SK-N-SH treated with all-trans-retinoic acid at 6 μM for 48 hours (cell line): ENCODE data around the gene NUDT21.
A peak's percentile ranks its signal among the peaks of the same experiment; 100 is the strongest.

Experiments used
- ATAC-seq: fragments of 200-7000 bp; cut with Tn5 transposase; 3 replicates; pipeline ENCODE4 v1.9.1; 2020; ENCODE audit warnings: mild to moderate bottlenecking, moderate library complexity
- ARNTL ChIP-seq: fragments of 450-650 bp; formaldehyde crosslinking; IDR thresholded peaks from 2 replicates; pipeline ENCODE4 v1.5.0; 2020; ENCODE audit warnings: low read depth, mild to moderate bottlenecking, moderate library complexity, borderline replicate concordance
- BACH2 ChIP-seq: fragments of 250-450 bp; sonication (Bioruptor Pico); IDR thresholded peaks from 2 replicates; pipeline ENCODE4 v1.9.0; 2021; ENCODE audit warnings: mild to moderate bottlenecking, borderline replicate concordance
- CSDC2 ChIP-seq: fragments of 250-450 bp; sonication (Bioruptor Pico); IDR thresholded peaks from 2 replicates; pipeline ENCODE4 v1.5.0; 2020; ENCODE audit warnings: mild to moderate bottlenecking, moderate library complexity
- ESRRG ChIP-seq: fragments of 250-450 bp; sonication (Bioruptor Pico); IDR thresholded peaks from 2 replicates; pipeline ENCODE4 v1.6.1; 2021; ENCODE audit warnings: mild to moderate bottlenecking
- GLIS3 ChIP-seq: fragments of 250-450 bp; sonication (Bioruptor Pico); IDR thresholded peaks from 2 replicates; pipeline ENCODE4 v1.5.0; 2020; ENCODE audit warnings: mild to moderate bottlenecking, moderate library complexity
- ISL1 ChIP-seq: fragments of 250-450 bp; sonication (Bioruptor Pico); IDR thresholded peaks from 2 replicates; pipeline ENCODE4 v2.1.2; 2022; ENCODE audit warnings: mild to moderate bottlenecking, moderate library complexity
- OSR1 ChIP-seq: fragments of 250-450 bp; sonication (Bioruptor Pico); IDR thresholded peaks from 2 replicates; pipeline ENCODE4 v1.8.0; 2022; ENCODE audit warnings: moderate library complexity, mild to moderate bottlenecking, inconsistent platforms
- PPARA ChIP-seq: fragments of 250-450 bp; sonication (Bioruptor Pico); IDR thresholded peaks from 2 replicates; pipeline ENCODE4 v1.5.0; 2020; ENCODE audit warnings: mild to moderate bottlenecking, borderline replicate concordance
- RARB ChIP-seq: fragments of 250-450 bp; sonication (Bioruptor Pico); IDR thresholded peaks from 2 replicates; pipeline ENCODE4 v1.8.0; 2021; ENCODE audit warnings: mild to moderate bottlenecking, moderate library complexity
- SNAI2 ChIP-seq: fragments of 250-450 bp; sonication (Bioruptor Pico); IDR thresholded peaks from 2 replicates; pipeline ENCODE4 v1.5.0; 2020; ENCODE audit warnings: mild to moderate bottlenecking, moderate library complexity
- TCF4 ChIP-seq: fragments of 250-450 bp; sonication (Bioruptor Pico); IDR thresholded peaks from 2 replicates; pipeline ENCODE4 v1.8.0; 2021; ENCODE audit warnings: mild to moderate bottlenecking, moderate library complexity, borderline replicate concordance
- TOX ChIP-seq: fragments of 250-450 bp; sonication (Bioruptor Pico); IDR thresholded peaks from 2 replicates; pipeline ENCODE4 v1.8.0; 2021; ENCODE audit warnings: mild to moderate bottlenecking, moderate library complexity, borderline replicate concordance
- ZC3H10 ChIP-seq: fragments of 250-450 bp; sonication (Bioruptor Pico); IDR thresholded peaks from 2 replicates; pipeline ENCODE4 v1.5.1; 2021; ENCODE audit warnings: mild to moderate bottlenecking, moderate library complexity
- ZFP3 ChIP-seq: fragments of 250-450 bp; sonication (Bioruptor Pico); IDR thresholded peaks from 2 replicates; pipeline ENCODE4 v1.5.0; 2020; ENCODE audit warnings: mild to moderate bottlenecking, moderate library complexity
- ZFP30 ChIP-seq: fragments of 450-650 bp; formaldehyde crosslinking; IDR thresholded peaks from 2 replicates; pipeline ENCODE4 v1.5.0; 2022; ENCODE audit warnings: mild to moderate bottlenecking, moderate library complexity
- ZNF70 ChIP-seq: fragments of 450-650 bp; formaldehyde crosslinking; IDR thresholded peaks from 2 replicates; pipeline ENCODE4 v1.5.0; 2020; ENCODE audit warnings: mild to moderate bottlenecking, moderate library complexity
- ZNF8 ChIP-seq: fragments of 450-650 bp; formaldehyde crosslinking; IDR thresholded peaks from 2 replicates; pipeline ENCODE4 v1.5.0; 2020; ENCODE audit warnings: mild to moderate bottlenecking, moderate library complexity
- TF ChIP-seq, protein P1 (sequence below): fragments of 250-450 bp; sonication (Bioruptor Pico); IDR thresholded peaks from 2 replicates; pipeline ENCODE4 v1.8.0; 2021; ENCODE audit warnings: low read depth, mild to moderate bottlenecking, moderate library complexity, borderline replicate concordance
- TF ChIP-seq, protein P2 (sequence below): fragments of 250-450 bp; sonication (Bioruptor Pico); IDR thresholded peaks from 2 replicates; pipeline ENCODE4 v1.5.1; 2021; ENCODE audit warnings: mild to moderate bottlenecking, moderate library complexity
- TF ChIP-seq, protein P3 (sequence below): fragments of 250-450 bp; sonication (Bioruptor Pico); IDR thresholded peaks from 2 replicates; pipeline ENCODE4 v1.8.0; 2020; ENCODE audit warnings: mild to moderate bottlenecking, moderate library complexity, borderline replicate concordance
- TF ChIP-seq, protein P4 (sequence below): fragments of 250-450 bp; sonication (Bioruptor Pico); IDR thresholded peaks from 2 replicates; pipeline ENCODE4 v1.5.1; 2020; ENCODE audit warnings: low read depth, mild to moderate bottlenecking, moderate library complexity
- TF ChIP-seq, protein P5 (sequence below): fragments of 250-450 bp; sonication (Bioruptor Pico); IDR thresholded peaks from 2 replicates; pipeline ENCODE4 v1.5.0; 2020; ENCODE audit warnings: mild to moderate bottlenecking, moderate library complexity

Gene NUDT21

DNA sequence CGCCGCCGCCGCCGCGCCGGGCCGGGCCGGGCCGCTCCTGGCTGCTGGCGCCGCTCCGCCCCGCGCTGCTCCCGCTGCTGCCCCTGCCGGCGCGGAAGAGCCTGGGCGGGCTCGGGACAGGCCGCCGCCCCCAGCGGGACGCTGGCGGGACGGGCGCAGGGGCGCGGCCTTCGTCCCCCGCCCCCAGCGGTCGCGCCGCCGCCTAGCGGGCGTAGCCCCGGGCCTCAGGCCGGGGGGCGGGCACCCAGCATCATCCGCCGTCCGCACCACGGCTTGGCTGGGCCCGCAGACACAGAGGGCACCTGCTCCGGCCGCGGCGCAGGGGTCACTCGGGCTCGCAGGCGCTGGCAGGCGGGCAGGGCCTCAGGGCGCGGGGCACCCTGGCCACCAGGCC is 25.7 kb downstream of the NUDT21 start, which contains the start of gene AMFR:
AMFR (minus strand) TSS at position 107 of the 394 bp plus-strand sequence. CDS start 218 bp downstream, outside the sequence.
- TF ChIP-seq, protein P1, sequence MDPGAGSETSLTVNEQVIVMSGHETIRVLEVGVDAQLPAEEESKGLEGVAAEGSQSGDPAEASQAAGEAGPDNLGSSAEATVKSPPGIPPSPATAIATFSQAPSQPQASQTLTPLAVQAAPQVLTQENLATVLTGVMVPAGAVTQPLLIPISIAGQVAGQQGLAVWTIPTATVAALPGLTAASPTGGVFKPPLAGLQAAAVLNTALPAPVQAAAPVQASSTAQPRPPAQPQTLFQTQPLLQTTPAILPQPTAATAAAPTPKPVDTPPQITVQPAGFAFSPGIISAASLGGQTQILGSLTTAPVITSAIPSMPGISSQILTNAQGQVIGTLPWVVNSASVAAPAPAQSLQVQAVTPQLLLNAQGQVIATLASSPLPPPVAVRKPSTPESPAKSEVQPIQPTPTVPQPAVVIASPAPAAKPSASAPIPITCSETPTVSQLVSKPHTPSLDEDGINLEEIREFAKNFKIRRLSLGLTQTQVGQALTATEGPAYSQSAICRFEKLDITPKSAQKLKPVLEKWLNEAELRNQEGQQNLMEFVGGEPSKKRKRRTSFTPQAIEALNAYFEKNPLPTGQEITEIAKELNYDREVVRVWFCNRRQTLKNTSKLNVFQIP (CRISPR knock-in tag), result no peak
- TF ChIP-seq GLIS3 (CRISPR knock-in tag) (no peak), ZNF8 (no peak), ISL1 (CRISPR knock-in tag) (no peak), PPARA (CRISPR knock-in tag) (no peak), ESRRG (CRISPR knock-in tag) (no peak), BACH2 (CRISPR knock-in tag) (no peak), OSR1 (no peak), RARB (no peak), SNAI2 (CRISPR knock-in tag) (no peak), ZNF70 (CRISPR knock-in tag) (no peak), ZFP3 (CRISPR knock-in tag) (no peak)
- TF ChIP-seq, protein P2, sequence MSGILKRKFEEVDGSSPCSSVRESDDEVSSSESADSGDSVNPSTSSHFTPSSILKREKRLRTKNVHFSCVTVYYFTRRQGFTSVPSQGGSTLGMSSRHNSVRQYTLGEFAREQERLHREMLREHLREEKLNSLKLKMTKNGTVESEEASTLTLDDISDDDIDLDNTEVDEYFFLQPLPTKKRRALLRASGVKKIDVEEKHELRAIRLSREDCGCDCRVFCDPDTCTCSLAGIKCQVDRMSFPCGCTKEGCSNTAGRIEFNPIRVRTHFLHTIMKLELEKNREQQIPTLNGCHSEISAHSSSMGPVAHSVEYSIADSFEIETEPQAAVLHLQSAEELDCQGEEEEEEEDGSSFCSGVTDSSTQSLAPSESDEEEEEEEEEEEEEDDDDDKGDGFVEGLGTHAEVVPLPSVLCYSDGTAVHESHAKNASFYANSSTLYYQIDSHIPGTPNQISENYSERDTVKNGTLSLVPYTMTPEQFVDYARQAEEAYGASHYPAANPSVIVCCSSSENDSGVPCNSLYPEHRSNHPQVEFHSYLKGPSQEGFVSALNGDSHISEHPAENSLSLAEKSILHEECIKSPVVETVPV (CRISPR knock-in tag), result no peak
- TF ChIP-seq, protein P3, sequence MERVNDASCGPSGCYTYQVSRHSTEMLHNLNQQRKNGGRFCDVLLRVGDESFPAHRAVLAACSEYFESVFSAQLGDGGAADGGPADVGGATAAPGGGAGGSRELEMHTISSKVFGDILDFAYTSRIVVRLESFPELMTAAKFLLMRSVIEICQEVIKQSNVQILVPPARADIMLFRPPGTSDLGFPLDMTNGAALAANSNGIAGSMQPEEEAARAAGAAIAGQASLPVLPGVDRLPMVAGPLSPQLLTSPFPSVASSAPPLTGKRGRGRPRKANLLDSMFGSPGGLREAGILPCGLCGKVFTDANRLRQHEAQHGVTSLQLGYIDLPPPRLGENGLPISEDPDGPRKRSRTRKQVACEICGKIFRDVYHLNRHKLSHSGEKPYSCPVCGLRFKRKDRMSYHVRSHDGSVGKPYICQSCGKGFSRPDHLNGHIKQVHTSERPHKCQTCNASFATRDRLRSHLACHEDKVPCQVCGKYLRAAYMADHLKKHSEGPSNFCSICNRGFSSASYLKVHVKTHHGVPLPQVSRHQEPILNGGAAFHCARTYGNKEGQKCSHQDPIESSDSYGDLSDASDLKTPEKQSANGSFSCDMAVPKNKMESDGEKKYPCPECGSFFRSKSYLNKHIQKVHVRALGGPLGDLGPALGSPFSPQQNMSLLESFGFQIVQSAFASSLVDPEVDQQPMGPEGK (CRISPR knock-in tag), result no peak
- TF ChIP-seq, protein P4, sequence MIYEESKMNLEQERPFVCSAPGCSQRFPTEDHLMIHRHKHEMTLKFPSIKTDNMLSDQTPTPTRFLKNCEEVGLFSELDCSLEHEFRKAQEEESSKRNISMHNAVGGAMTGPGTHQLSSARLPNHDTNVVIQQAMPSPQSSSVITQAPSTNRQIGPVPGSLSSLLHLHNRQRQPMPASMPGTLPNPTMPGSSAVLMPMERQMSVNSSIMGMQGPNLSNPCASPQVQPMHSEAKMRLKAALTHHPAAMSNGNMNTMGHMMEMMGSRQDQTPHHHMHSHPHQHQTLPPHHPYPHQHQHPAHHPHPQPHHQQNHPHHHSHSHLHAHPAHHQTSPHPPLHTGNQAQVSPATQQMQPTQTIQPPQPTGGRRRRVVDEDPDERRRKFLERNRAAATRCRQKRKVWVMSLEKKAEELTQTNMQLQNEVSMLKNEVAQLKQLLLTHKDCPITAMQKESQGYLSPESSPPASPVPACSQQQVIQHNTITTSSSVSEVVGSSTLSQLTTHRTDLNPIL, result no peak
- ATAC-seq, result peak; percentile 92

DNA sequence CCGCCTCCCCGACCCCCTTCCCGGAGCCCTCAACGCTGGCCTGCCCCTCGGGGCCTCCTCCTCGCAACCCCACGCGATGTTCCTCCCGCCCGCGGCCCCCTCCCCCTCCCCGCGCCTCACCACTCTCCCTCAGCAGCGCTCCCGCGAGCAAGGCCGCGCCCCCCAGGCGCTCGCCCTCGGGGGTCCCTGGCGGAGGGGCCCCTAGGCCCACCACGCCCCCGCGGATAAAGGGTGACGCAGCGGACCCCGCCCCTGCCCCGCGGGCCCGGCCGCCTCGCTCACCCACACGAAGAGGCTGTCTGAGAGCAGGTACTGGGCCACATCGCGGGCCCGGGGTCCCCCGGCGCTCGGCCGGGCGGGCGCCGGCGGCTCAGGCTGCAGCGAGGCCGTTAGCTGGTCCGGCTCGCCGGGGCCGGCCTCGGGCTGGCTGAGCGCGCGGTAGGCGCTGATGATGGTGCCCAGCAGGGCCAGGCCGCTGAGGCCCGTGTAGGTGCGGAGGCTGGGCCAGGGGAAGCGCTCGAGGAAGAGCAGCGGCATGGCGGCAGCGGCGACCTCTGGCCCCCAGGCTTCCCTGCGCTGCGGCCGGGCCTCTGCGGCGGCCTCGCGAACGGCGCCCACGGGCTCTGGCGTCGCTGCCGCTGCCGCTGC is 26.2 kb downstream of the NUDT21 start:
- ATAC-seq, result peak; percentile 40
- no peak for TF ChIP-seq CSDC2 (CRISPR knock-in tag)

DNA sequence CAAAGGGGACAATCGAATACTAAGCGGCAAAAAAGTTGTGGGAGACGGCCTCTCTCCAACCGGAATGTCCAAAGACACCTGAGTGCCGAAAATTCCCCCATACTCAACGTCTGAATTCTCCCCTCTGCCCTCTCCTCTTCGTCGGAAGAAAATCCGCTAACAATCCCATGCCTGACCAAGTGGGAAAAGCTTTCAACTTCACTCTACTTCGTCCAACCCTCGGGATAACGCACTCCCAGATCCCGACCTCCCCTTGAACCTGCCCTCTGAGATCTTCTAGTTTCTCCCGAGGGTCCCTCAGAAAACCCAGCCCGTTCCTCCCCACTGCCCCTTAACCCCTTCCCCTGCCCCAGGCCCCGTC is 26.7 kb downstream of the NUDT21 start:
- peak; percentile 48 for ATAC-seq
- TF ChIP-seq ZNF70 (CRISPR knock-in tag) (no peak), SNAI2 (CRISPR knock-in tag) (no peak), PPARA (CRISPR knock-in tag) (no peak), RARB (no peak), ZFP30 (CRISPR knock-in tag) (no peak), ISL1 (CRISPR knock-in tag) (no peak), TOX (no peak), TCF4 (CRISPR knock-in tag) (no peak), ZC3H10 (no peak), ZNF8 (no peak), GLIS3 (CRISPR knock-in tag) (no peak), ARNTL (no peak)
- TF ChIP-seq, protein P1 (CRISPR knock-in tag), result no peak
- TF ChIP-seq, protein P5, sequence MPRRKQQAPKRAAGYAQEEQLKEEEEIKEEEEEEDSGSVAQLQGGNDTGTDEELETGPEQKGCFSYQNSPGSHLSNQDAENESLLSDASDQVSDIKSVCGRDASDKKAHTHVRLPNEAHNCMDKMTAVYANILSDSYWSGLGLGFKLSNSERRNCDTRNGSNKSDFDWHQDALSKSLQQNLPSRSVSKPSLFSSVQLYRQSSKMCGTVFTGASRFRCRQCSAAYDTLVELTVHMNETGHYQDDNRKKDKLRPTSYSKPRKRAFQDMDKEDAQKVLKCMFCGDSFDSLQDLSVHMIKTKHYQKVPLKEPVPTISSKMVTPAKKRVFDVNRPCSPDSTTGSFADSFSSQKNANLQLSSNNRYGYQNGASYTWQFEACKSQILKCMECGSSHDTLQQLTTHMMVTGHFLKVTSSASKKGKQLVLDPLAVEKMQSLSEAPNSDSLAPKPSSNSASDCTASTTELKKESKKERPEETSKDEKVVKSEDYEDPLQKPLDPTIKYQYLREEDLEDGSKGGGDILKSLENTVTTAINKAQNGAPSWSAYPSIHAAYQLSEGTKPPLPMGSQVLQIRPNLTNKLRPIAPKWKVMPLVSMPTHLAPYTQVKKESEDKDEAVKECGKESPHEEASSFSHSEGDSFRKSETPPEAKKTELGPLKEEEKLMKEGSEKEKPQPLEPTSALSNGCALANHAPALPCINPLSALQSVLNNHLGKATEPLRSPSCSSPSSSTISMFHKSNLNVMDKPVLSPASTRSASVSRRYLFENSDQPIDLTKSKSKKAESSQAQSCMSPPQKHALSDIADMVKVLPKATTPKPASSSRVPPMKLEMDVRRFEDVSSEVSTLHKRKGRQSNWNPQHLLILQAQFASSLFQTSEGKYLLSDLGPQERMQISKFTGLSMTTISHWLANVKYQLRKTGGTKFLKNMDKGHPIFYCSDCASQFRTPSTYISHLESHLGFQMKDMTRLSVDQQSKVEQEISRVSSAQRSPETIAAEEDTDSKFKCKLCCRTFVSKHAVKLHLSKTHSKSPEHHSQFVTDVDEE, result no peak
- TF ChIP-seq, protein P3 (CRISPR knock-in tag), result no peak
- TF ChIP-seq, protein P2 (CRISPR knock-in tag), result no peak
